Measurements from ENCODE around the gene ATOH8.

ATOH8 gene

DNA sequence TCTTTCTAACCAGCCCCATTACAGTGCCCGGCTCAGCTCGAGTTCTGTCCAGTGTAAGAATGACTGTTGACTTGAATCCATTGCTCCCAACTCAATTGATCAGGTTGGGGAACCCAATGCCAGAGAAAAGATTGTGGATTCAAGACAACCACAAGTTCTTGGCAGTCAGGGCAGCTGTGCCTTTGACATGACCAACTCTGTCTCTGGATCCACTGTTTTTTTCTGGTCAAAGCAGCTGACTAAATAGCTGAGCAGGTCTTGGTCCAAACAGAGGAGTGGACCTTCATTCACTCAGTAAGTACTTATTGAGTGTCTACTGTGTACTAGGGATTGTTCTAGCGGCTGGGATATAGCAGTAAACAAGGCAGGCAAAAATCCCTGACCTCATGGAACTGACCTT, 6.3 kb upstream of the ATOH8 start:
- Histone ChIP-seq H3F3A (ENCODE audit: insufficient read depth, low read length) (no peaks in the 10 kb centered on the region), H3K4me1 (ENCODE audit: insufficient read depth, low read length, severe bottlenecking) (no peaks in the 10 kb centered on the region), H4K20me1 (ENCODE audit: insufficient read depth, low read length) (no peaks in the 10 kb centered on the region), H3K27me3 (ENCODE audit: insufficient read depth, low read length) (no peaks in the 10 kb centered on the region; the same call in 1 of the 2 replicates), H3K9ac (ENCODE audit: low read length) (no peak overlapping the region), H3K4me2 (ENCODE audit: low read length) (no peak overlapping the region), H3K9me3 (ENCODE audit: low read length) (no peaks in the 10 kb centered on the region), H2AFZ (ENCODE audit: low read length) (no peak overlapping the region), H3K27ac (ENCODE audit: low read depth, low read length, poor library complexity, severe bottlenecking) (no peak overlapping the region), H3K9me2 (ENCODE audit: low read depth, low read length) (no peaks in the 10 kb centered on the region), H3K36me3 (ENCODE audit: insufficient read depth, low read length) (no peaks in the 10 kb centered on the region), H3K4me3 (ENCODE audit: low read depth, low read length, poor library complexity, severe bottlenecking) (no peak overlapping the region), H3K79me2 (ENCODE audit: insufficient read depth, low read length) (no peaks in the 10 kb centered on the region)
- TF ChIP-seq CTCF (IDR thresholded peaks at IDR 0.05; ENCODE audit: low read length) = no peak
- no peak for TF ChIP-seq EZH2 (IDR thresholded peaks at IDR 0.05; ENCODE audit: borderline replicate concordance, low read length)

- no peak overlapping the region for H3K27ac ChIP-seq (ENCODE audit: low read depth, low read length, poor library complexity, severe bottlenecking)
- H2AFZ ChIP-seq (ENCODE audit: low read length) = no peak overlapping the region
- H4K20me1 ChIP-seq (ENCODE audit: insufficient read depth, low read length) = no peaks in the 10 kb centered on the region; the same call in 1 of the 2 replicates
- no peak for TF ChIP-seq CTCF (IDR thresholded peaks at IDR 0.05; ENCODE audit: low read length)
- no peak for TF ChIP-seq EZH2 (IDR thresholded peaks at IDR 0.05; ENCODE audit: borderline replicate concordance, low read length)
- no peak overlapping the region for H3K9ac ChIP-seq (ENCODE audit: low read length)
- no peaks in the 10 kb centered on the region for H3F3A ChIP-seq (ENCODE audit: insufficient read depth, low read length)
- H3K79me2 ChIP-seq (ENCODE audit: insufficient read depth, low read length) = no peaks in the 10 kb centered on the region
- H3K36me3 ChIP-seq (ENCODE audit: insufficient read depth, low read length) = no peaks in the 10 kb centered on the region
- no peaks in the 10 kb centered on the region; the same call in 1 of the 2 replicates for H3K27me3 ChIP-seq (ENCODE audit: insufficient read depth, low read length)
- H3K9me2 ChIP-seq (ENCODE audit: low read depth, low read length) = no peaks in the 10 kb centered on the region
- H3K9me3 ChIP-seq (ENCODE audit: low read length) = no peaks in the 10 kb centered on the region
- H3K4me1 ChIP-seq (ENCODE audit: insufficient read depth, low read length, severe bottlenecking) = no peaks in the 10 kb centered on the region
- no peak overlapping the region for H3K4me3 ChIP-seq (ENCODE audit: low read depth, low read length, poor library complexity, severe bottlenecking)
- H3K4me2 ChIP-seq (ENCODE audit: low read length) = no peak overlapping the region
These were observed 5.6 kb upstream of the ATOH8 start for GRCh38 chr2:85748039-85748734.

GRCh38 chr2:85748985-85749875, 4.6 kb upstream of the ATOH8 start:
- Histone ChIP-seq H3K27ac (ENCODE audit: low read depth, low read length, poor library complexity, severe bottlenecking) (no peak overlapping the region), H3K4me3 (ENCODE audit: low read depth, low read length, poor library complexity, severe bottlenecking) (no peak overlapping the region), H4K20me1 (ENCODE audit: insufficient read depth, low read length) (no peaks in the 10 kb centered on the region; the same call in 1 of the 2 replicates), H3K36me3 (ENCODE audit: insufficient read depth, low read length) (no peaks in the 10 kb centered on the region), H3K4me1 (ENCODE audit: insufficient read depth, low read length, severe bottlenecking) (no peaks in the 10 kb centered on the region), H3K9me3 (ENCODE audit: low read length) (no peaks in the 10 kb centered on the region), H2AFZ (ENCODE audit: low read length) (no peak overlapping the region), H3K4me2 (ENCODE audit: low read length) (no peak overlapping the region), H3K27me3 (ENCODE audit: insufficient read depth, low read length) (no peaks in the 10 kb centered on the region; the same call in 1 of the 2 replicates), H3K79me2 (ENCODE audit: insufficient read depth, low read length) (no peaks in the 10 kb centered on the region), H3F3A (ENCODE audit: insufficient read depth, low read length) (no peaks in the 10 kb centered on the region), H3K9me2 (ENCODE audit: low read depth, low read length) (no peaks in the 10 kb centered on the region), H3K9ac (ENCODE audit: low read length) (no peak overlapping the region)
- no peak for TF ChIP-seq EZH2 (IDR thresholded peaks at IDR 0.05; ENCODE audit: borderline replicate concordance, low read length)
- TF ChIP-seq CTCF (IDR thresholded peaks at IDR 0.05; ENCODE audit: low read length) = no peak

Data from OCI-LY1 (cell line).